ENCODE data around the gene DEGS2. TPM values are rescaled to one million over a fixed set of nuclear protein-coding genes. Genes with fewer than 3 reads are reported as not detected.

Gene DEGS2
- total RNA-seq, 1 experiment from 2014 or later: 1.6 TPM

DNA sequence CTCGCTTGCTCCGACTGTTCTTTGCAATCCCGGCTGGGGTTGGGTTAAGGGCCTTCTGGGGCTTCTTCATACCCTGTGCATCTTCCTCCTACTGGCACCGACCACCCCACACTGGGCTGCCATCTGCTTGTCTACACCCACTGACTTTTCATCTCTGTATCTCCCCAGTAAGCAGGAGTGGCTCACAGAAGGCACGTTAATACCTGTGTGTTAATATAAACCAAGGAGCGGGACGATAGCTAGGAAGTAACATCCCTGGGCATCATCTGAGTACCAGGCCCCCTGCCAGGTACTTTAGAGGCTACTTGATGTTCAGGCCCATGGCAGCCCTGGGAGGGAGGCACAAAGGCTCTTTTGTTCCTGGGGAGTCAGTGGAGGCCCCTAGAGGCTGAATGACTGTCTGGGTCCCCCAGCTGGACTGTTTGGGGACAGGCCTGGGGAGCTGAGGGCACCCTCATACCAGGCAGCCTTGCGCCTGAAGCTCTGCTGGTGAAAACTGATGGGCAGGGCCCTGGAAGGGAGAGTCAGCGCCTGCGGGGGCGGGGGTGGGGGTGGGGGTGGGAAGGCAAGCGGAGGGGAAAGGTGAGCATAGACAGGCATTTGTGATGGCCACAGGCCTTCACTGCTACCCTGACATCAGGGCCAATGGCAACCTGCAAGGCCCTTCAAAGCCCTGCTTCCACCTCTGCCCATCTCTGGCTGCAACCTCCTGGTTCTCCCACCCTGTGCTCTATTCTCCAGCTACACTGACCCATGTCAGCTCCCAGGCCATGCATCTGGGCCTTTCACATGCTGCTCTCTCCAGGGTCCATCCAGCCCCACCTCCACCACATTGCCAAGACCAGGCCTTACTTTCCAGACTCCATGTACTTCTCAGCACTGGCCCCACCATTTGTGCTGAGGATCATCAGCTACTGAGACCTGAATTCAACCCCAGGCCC lies 34.2 kb upstream of the DEGS2 start:
- H3K36me3 ChIP-seq (ENCODE audit: low read depth, low read length): no peaks in the 10 kb centered on the region
- H3K27ac ChIP-seq (ENCODE audit: low read length): 0 out of 2 replicates have a peak overlapping the region, but pooled peaks have one; percentile 15
- no peak for TF ChIP-seq EZH2 (IDR thresholded peaks at IDR 0.05; ENCODE audit: low read length, unreplicated experiment)
- TF ChIP-seq CTCF (conservative IDR thresholded peaks at IDR 0.05; ENCODE audit: low read depth, low read length): no peak
- no peak for TF ChIP-seq EZH2phosphoT487 (IDR thresholded peaks at IDR 0.05; ENCODE audit: borderline replicate concordance, low read length)
- no peaks in the 10 kb centered on the region for H3F3A ChIP-seq (ENCODE audit: low read length, unreplicated experiment)
- H3K4me2 ChIP-seq (ENCODE audit: low read length): peak overlapping the region; percentile 86
- no peaks in the 10 kb centered on the region for H3K9me3 ChIP-seq (ENCODE audit: low read length)
- no peaks in the 10 kb centered on the region for H4K20me1 ChIP-seq (ENCODE audit: low read length)
- H3K9me2 ChIP-seq (replicated peaks; ENCODE audit: low read length): no peaks in the 10 kb centered on the region
- peak overlapping the region; percentile 52; the same call in 1 of the 2 replicates for H3K4me3 ChIP-seq (ENCODE audit: low read length)
- ATAC-seq (no peak), DNase-seq (no peak)
- intact Hi-C loops (cut with micrococcal nuclease): loop anchor here (2.0 to 5.0 kb wide), 5 partner anchors 85 to 211 kb away; partner anchors contain the start of gene WDR25
- ChIA-PET POLR2A (ENCODE audit: unreplicated experiment) (no interaction called here), CTCF (interaction anchor here (0.5 to 1.1 kb wide), 9 partner anchors 11 to 564 kb away, joined by 3 to 9 read pairs (median 4); partner anchors contain the start of gene DEGS2)
- BruUV-seq (replicated peaks): TSS peak; percentile 85
- H2AFZ ChIP-seq (ENCODE audit: low read length): peak overlapping the region; percentile 97
- H3K27me3 ChIP-seq (ENCODE audit: low read length): no peaks in the 10 kb centered on the region
- peak overlapping the region; percentile 70 for H3K9ac ChIP-seq (ENCODE audit: low read length)
- peaks cover 12% of the 10 kb centered on the region for H3K4me1 ChIP-seq (ENCODE audit: insufficient read depth, low read length)
- no peaks in the 10 kb centered on the region for H3K79me2 ChIP-seq (ENCODE audit: low read length)

DNA sequence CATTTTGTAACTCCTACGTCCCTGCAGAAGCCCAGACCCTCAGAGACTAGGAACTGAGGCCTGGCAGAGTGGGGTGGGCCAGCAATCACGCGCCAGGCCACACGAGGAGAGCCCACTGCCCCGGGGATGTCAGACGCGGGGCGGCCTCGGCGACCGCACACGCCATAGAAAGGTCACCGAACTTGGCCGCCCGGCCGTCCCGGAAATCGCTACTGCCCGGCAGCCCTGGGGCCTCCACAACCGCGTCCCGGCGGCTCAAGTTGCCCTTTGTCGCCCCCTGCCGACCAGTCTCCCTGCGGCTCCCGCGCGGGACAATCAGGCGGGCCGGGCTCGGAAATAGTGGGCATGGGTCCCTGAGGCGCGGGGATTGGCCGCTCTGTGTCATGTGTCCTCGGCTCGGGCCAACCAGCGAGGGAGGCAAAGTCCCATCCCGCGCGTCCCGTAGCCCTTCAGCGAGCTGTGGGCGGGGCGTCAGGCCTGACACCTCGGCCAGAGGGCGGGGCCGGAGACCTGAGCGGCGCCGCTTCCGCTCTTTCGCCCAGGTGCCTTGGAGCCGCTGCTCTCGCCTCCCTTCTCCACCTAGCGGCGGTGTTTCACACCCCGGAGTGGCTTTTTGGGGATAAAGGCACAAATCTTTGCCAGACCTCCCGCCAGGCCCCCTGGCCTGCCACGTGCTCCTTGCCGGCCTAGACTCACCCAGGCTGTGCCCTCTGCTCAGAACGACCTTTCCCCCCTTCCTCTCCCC lies 33.4 kb upstream of the DEGS2 start:
- Histone ChIP-seq H3F3A (ENCODE audit: low read length, unreplicated experiment) (no peaks in the 10 kb centered on the region), H3K9ac (ENCODE audit: low read length) (peak overlapping the region; percentile 88), H3K9me2 (replicated peaks; ENCODE audit: low read length) (no peaks in the 10 kb centered on the region), H3K4me2 (ENCODE audit: low read length) (peak overlapping the region; percentile 93), H3K9me3 (ENCODE audit: low read length) (no peaks in the 10 kb centered on the region), H3K79me2 (ENCODE audit: low read length) (no peaks in the 10 kb centered on the region), H3K27me3 (ENCODE audit: low read length) (no peaks in the 10 kb centered on the region), H3K4me3 (ENCODE audit: low read length) (peak overlapping the region; percentile 66), H2AFZ (ENCODE audit: low read length) (peak overlapping the region; percentile 97), H3K36me3 (ENCODE audit: low read depth, low read length) (no peaks in the 10 kb centered on the region), H3K27ac (ENCODE audit: low read length) (peak overlapping the region; percentile 38), H4K20me1 (ENCODE audit: low read length) (no peaks in the 10 kb centered on the region), H3K4me1 (ENCODE audit: insufficient read depth, low read length) (peaks cover 12% of the 10 kb centered on the region)
- no TSS peak for BruUV-seq (replicated peaks)
- peak; percentile 99 for DNase-seq
- peak; percentile 76 for TF ChIP-seq CTCF (conservative IDR thresholded peaks at IDR 0.05; ENCODE audit: low read depth, low read length)
- TF ChIP-seq EZH2 (IDR thresholded peaks at IDR 0.05; ENCODE audit: low read length, unreplicated experiment): no peak
- peak; percentile 99 for ATAC-seq
- intact Hi-C loops (cut with micrococcal nuclease): loop anchor here (2.0 to 5.0 kb wide), 5 partner anchors 84 to 210 kb away; partner anchors contain the start of gene WDR25
- ChIA-PET CTCF (interaction anchor here (0.5 to 1.1 kb wide), 9 partner anchors 9 to 563 kb away, joined by 3 to 9 read pairs (median 4); partner anchors contain the start of gene DEGS2), POLR2A (ENCODE audit: unreplicated experiment) (no interaction called here)

Data from PC-3 (cell line).